ENCODE measurements around the gene EML1.

GRCh38 chr14:99952039-99952438 lies 158.8 kb downstream of the EML1 start:
- TF ChIP-seq, protein P1, sequence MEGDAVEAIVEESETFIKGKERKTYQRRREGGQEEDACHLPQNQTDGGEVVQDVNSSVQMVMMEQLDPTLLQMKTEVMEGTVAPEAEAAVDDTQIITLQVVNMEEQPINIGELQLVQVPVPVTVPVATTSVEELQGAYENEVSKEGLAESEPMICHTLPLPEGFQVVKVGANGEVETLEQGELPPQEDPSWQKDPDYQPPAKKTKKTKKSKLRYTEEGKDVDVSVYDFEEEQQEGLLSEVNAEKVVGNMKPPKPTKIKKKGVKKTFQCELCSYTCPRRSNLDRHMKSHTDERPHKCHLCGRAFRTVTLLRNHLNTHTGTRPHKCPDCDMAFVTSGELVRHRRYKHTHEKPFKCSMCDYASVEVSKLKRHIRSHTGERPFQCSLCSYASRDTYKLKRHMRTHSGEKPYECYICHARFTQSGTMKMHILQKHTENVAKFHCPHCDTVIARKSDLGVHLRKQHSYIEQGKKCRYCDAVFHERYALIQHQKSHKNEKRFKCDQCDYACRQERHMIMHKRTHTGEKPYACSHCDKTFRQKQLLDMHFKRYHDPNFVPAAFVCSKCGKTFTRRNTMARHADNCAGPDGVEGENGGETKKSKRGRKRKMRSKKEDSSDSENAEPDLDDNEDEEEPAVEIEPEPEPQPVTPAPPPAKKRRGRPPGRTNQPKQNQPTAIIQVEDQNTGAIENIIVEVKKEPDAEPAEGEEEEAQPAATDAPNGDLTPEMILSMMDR (IDR thresholded peaks at IDR 0.05; ENCODE audit: poor library complexity, severe bottlenecking) = no peak
- TF ChIP-seq SMC3 (conservative IDR thresholded peaks at IDR 0.05; ENCODE audit: poor library complexity) (no peak), TAF1 (IDR thresholded peaks at IDR 0.05; ENCODE audit: low read depth) (no peak), POLR2AphosphoS5 (IDR thresholded peaks at IDR 0.05) (no peak), EZH2 (IDR thresholded peaks at IDR 0.05; ENCODE audit: borderline replicate concordance, insufficient read depth, low read length, poor library complexity, severe bottlenecking) (no peak), RAD21 (conservative IDR thresholded peaks at IDR 0.05) (no peak), MXI1 (conservative IDR thresholded peaks at IDR 0.05; ENCODE audit: poor library complexity, severe bottlenecking) (no peak)

Measured in neural cell (in vitro differentiated cells).